ENCODE measurements around the gene NRXN3.

GRCh38 chr14:78440356-78440894 lies 270.3 kb downstream of the NRXN3 start:
- no peak for TF ChIP-seq CTCF (IDR thresholded peaks at IDR 0.05)
- no peak for TF ChIP-seq TCF7L2 (IDR thresholded peaks at IDR 0.05; ENCODE audit: low read depth, low read length)
- no peak for TF ChIP-seq SIN3A (IDR thresholded peaks at IDR 0.05; ENCODE audit: borderline replicate concordance, insufficient read depth, low read depth, low read length)
- TF ChIP-seq REST (IDR thresholded peaks at IDR 0.05; ENCODE audit: insufficient read depth in 1 of 2, low read depth in 2 of 2, low read length in 1 of 2): no peak

Measured in Panc1 (cell line).